Measurements from ENCODE around the gene TPMT.

Gene TPMT

GRCh38 chr6:18081025-18081668, 73.7 kb downstream of the TPMT start:
- DNase-seq (ENCODE audit: low spot score in 2 of 2) (no peak), ATAC-seq (ENCODE audit: low read depth) (no peak)
- H3K9me3 Mint-ChIP-seq = no peaks in the 10 kb centered on the region
- H3K4me3 Mint-ChIP-seq = no peak overlapping the region
- no peak overlapping the region for H3K27ac Mint-ChIP-seq
- H3K36me3 Mint-ChIP-seq = peaks cover 2% of the 10 kb centered on the region
- peaks cover 2% of the 10 kb centered on the region for H3K4me1 Mint-ChIP-seq
- peaks cover 3% of the 10 kb centered on the region for H3K27me3 Mint-ChIP-seq

- H3K27me3 Mint-ChIP-seq = peaks cover 3% of the 10 kb centered on the region
- H3K4me3 Mint-ChIP-seq = no peak overlapping the region
- H3K27ac Mint-ChIP-seq = no peak overlapping the region
- peaks cover 3% of the 10 kb centered on the region for H3K36me3 Mint-ChIP-seq
- ATAC-seq (ENCODE audit: low read depth) = no peak
- DNase-seq (ENCODE audit: low spot score in 2 of 2) = no peak
- H3K9me3 Mint-ChIP-seq = peaks cover 2% of the 10 kb centered on the region
- peaks cover 2% of the 10 kb centered on the region for H3K4me1 Mint-ChIP-seq
Measured at GRCh38 chr6:18080544-18080943, 74.3 kb downstream of the TPMT start.

GRCh38 chr6:18078866-18079265, 76.0 kb downstream of the TPMT start:
- H3K36me3 Mint-ChIP-seq = peaks cover 5% of the 10 kb centered on the region
- H3K27ac Mint-ChIP-seq = no peak overlapping the region
- H3K27me3 Mint-ChIP-seq = peaks cover 3% of the 10 kb centered on the region
- DNase-seq (ENCODE audit: low spot score in 2 of 2) (no peak), ATAC-seq (ENCODE audit: low read depth) (no peak)
- peaks cover 6% of the 10 kb centered on the region for H3K9me3 Mint-ChIP-seq
- H3K4me3 Mint-ChIP-seq = no peak overlapping the region
- peaks cover 2% of the 10 kb centered on the region for H3K4me1 Mint-ChIP-seq

All from memory B cell (primary cell).